A549 (cell line): Measurements from ENCODE around the gene ZSWIM9. TPM values are rescaled to one million over a fixed set of nuclear protein-coding genes. Genes with fewer than 3 reads are reported as not detected.

Source experiments
- ATAC-seq, 2 experiments: fragments of 200-7000 bp in 1 of 2; fragments of >200 bp in 1 of 2; cut with Nextera tagmentation in 1 of 2; cut with Tn5 transposase in 1 of 2; 3 replicates each; pipeline versions ENCODE4 v1.8.0 to v1.9.1; 2018 to 2020; ENCODE audit warnings: mild to moderate bottlenecking in 1 of 2, moderate library complexity in 1 of 2
- CTCF ChIA-PET: fragments of 300-600 bp; sonication (Branson Sonifier 250); formaldehyde crosslinking; extraction: SDS; loops from one replicate; lab custom pipeline; 2021; ENCODE audit warnings: antibody characterized with exemption, inconsistent platforms; lab: Yijun Ruan, JAX
- POLR2A ChIA-PET: fragments of 350-600 bp; formaldehyde crosslinking; extraction: SDS; loops from one replicate; lab custom pipeline; 2021; ENCODE audit warnings: antibody characterized with exemption, inconsistent platforms; lab: Yijun Ruan, JAX
- DNase-seq, 2 experiments: peaks; one replicate each; pipeline versions ENCODE4 v3.0.0 to v3.0.0-alpha.2; 2011 to 2016; ENCODE audit warnings: low read depth in 1 of 2, low spot score in 1 of 2
- FAIRE-seq: peaks from 2 replicates; lab custom pipeline; 2011; peaks lifted over from hg19 to GRCh38; lab: Jason Lieb, UNC
- H3K27ac ChIP-seq, 2 experiments: fragments of >200 bp; sonication (Bioruptor Twin); formaldehyde crosslinking; 3 replicates each; pipeline ENCODE4 v1.5.1; 2016 to 2017
- H3K4me1 ChIP-seq: fragments of >200 bp; sonication (Bioruptor Twin); formaldehyde crosslinking; 3 replicates; pipeline ENCODE4 v1.6.1; 2016
- H3K4me2 ChIP-seq: fragments of >200 bp; sonication (Bioruptor Twin); formaldehyde crosslinking; 3 replicates; pipeline ENCODE4 v1.6.1; 2016
- H3K4me3 ChIP-seq: fragments of >200 bp; sonication (Bioruptor Twin); formaldehyde crosslinking; 3 replicates; pipeline ENCODE4 v1.5.1; 2016
- H3K9me3 ChIP-seq: fragments of >200 bp; sonication (Bioruptor Twin); formaldehyde crosslinking; 3 replicates; pipeline ENCODE4 v1.6.1; 2016
- CBX2 ChIP-seq: fragments of 200-600 bp; sonication (generic); IDR thresholded peaks from 2 replicates; pipeline ENCODE4 v1.6.1; 2016; ENCODE audit warnings: low read depth, mild to moderate bottlenecking, borderline replicate concordance
- CBX8 ChIP-seq: fragments of 200-600 bp; sonication (generic); IDR thresholded peaks from 2 replicates; pipeline ENCODE4 v1.6.1; 2016
- CHD4 ChIP-seq: fragments of 200-600 bp; sonication (generic); IDR thresholded peaks from 2 replicates; pipeline ENCODE4 v1.6.1; 2016; ENCODE audit warnings: antibody characterized with exemption, mild to moderate bottlenecking, borderline replicate concordance
- ESRRA ChIP-seq: fragments of 150-350 bp; IDR thresholded peaks from 2 replicates; pipeline ENCODE4 v1.6.1; 2014; ENCODE audit warnings: mild to moderate bottlenecking, low read length, borderline replicate concordance
- FOSB ChIP-seq: fragments of 250-450 bp; sonication (Bioruptor Pico); IDR thresholded peaks from 2 replicates; pipeline ENCODE4 v1.5.0; 2020; ENCODE audit warnings: mild to moderate bottlenecking, moderate library complexity
- FOXS1 ChIP-seq: fragments of 250-450 bp; sonication (Bioruptor Pico); IDR thresholded peaks from 2 replicates; pipeline ENCODE4 v1.5.0; 2020; ENCODE audit warnings: mild to moderate bottlenecking, moderate library complexity
- HEYL ChIP-seq: fragments of 250-450 bp; sonication (Bioruptor Pico); IDR thresholded peaks from 2 replicates; pipeline ENCODE4 v1.8.0; 2021; ENCODE audit warnings: mild to moderate bottlenecking, moderate library complexity
- HOXA7 ChIP-seq: fragments of 250-450 bp; sonication (Bioruptor Pico); IDR thresholded peaks from 2 replicates; pipeline ENCODE4 v1.5.0; 2020; ENCODE audit warnings: mild to moderate bottlenecking, moderate library complexity
- HOXB13 ChIP-seq: fragments of 250-450 bp; sonication (Bioruptor Pico); IDR thresholded peaks from 2 replicates; pipeline ENCODE4 v1.5.0; 2020; ENCODE audit warnings: low read depth, mild to moderate bottlenecking, moderate library complexity
- JUN ChIP-seq, 2 experiments: fragments of >200 bp; sonication (Bioruptor Twin); formaldehyde crosslinking; IDR thresholded peaks; 2 replicates in 1 of 2; 3 replicates in 1 of 2; pipeline ENCODE4 v1.6.1; 2016 to 2017
- KDM1A ChIP-seq: fragments of 200-600 bp; sonication (generic); IDR thresholded peaks from 2 replicates; pipeline ENCODE4 v1.6.1; 2016; ENCODE audit warnings: low read depth, mild to moderate bottlenecking
- MAFK ChIP-seq: fragments of 450-650 bp; IDR thresholded peaks from 2 replicates; pipeline ENCODE4 v1.6.1; 2014; ENCODE audit not compliant: partially characterized antibody
- MAX ChIP-seq: IDR thresholded peaks from 2 replicates; pipeline ENCODE4 v1.6.1; 2012
- PBX3 ChIP-seq: IDR thresholded peaks from 2 replicates; pipeline ENCODE4 v1.6.1; 2012
- PHF8 ChIP-seq: fragments of 200-600 bp; sonication (generic); IDR thresholded peaks from 2 replicates; pipeline ENCODE4 v1.6.1; 2016; ENCODE audit warnings: low read depth, mild to moderate bottlenecking, antibody characterized with exemption, moderate library complexity, borderline replicate concordance
- POLR2A ChIP-seq: IDR thresholded peaks from 2 replicates; pipeline ENCODE4 v1.6.1; 2012; ENCODE audit warnings: mild to moderate bottlenecking, low read length
- RAD21 ChIP-seq, 2 experiments: fragments of >200 bp in 1 of 2; sonication (Bioruptor Twin) in 1 of 2; formaldehyde crosslinking in 1 of 2; IDR thresholded peaks in 1 of 2; conservative IDR thresholded peaks in 1 of 2; 2 replicates in 1 of 2; 3 replicates in 1 of 2; pipeline ENCODE4 v1.6.1; 2012 to 2018; ENCODE audit warnings: inconsistent platforms in 1 of 2
- RARB ChIP-seq: fragments of 250-450 bp; sonication (Bioruptor Pico); IDR thresholded peaks from 2 replicates; pipeline ENCODE4 v1.8.0; 2021; ENCODE audit warnings: mild to moderate bottlenecking, moderate library complexity
- RCOR1 ChIP-seq: fragments of 150-350 bp; IDR thresholded peaks from 2 replicates; pipeline ENCODE4 v1.6.1; 2014; ENCODE audit warnings: antibody characterized with exemption, low read length, low read depth
- RFX5 ChIP-seq: fragments of 450-650 bp; IDR thresholded peaks from 2 replicates; pipeline ENCODE4 v1.7.1; 2014; ENCODE audit warnings: antibody characterized with exemption, mild to moderate bottlenecking, moderate library complexity
- SMC3 ChIP-seq: fragments of >200 bp; sonication (Bioruptor Twin); formaldehyde crosslinking; IDR thresholded peaks from 3 replicates; pipeline ENCODE4 v1.6.1; 2018; ENCODE audit warnings: inconsistent platforms
- TFCP2L1 ChIP-seq: fragments of 250-450 bp; sonication (Bioruptor Pico); IDR thresholded peaks from 2 replicates; pipeline ENCODE4 v1.5.0; 2021; ENCODE audit warnings: mild to moderate bottlenecking
- TP53 ChIP-seq: fragments of 250-450 bp; sonication (Bioruptor Pico); IDR thresholded peaks from 2 replicates; pipeline ENCODE4 v1.5.0; 2021; ENCODE audit warnings: mild to moderate bottlenecking, moderate library complexity
- ZNF302 ChIP-seq: fragments of 250-450 bp; sonication (Bioruptor Pico); IDR thresholded peaks from 2 replicates; pipeline ENCODE4 v1.9.0; 2021; ENCODE audit warnings: inconsistent platforms, mild to moderate bottlenecking, moderate library complexity
- WGBS: methylation state at CpG from one replicate; pipeline ENCODE4 v1.1.6; 2017; ENCODE audit errors: missing lambda C conversion rate; 5-methylcytosine and 5-hydroxymethylcytosine counted together
- polyA minus RNA-seq: library from RNA; depleted of rRNA, polyadenylated mRNA; stranded (reverse); fragments of >200 nt; gene quantifications from 2 replicates; pipeline ENCODE4 v1.2.3, GENCODE V29; 2011; rRNA and poly(A)+ RNA removed
- polyA plus RNA-seq, 4 experiments: library from polyadenylated mRNA; depleted of rRNA in 3 of 4; stranded (reverse); fragments of >200 nt; fragmentation: RNase III in 1 of 4; extraction: RNeasy Plus Mini Kit Qiagen cat#74134 plus additional on column Dnase treatment in 1 of 4; gene quantifications; 2 replicates in 3 of 4; 3 replicates in 1 of 4; pipeline ENCODE4 v1.2.3, GENCODE V29; 2011 to 2017
- TF ChIP-seq, protein P1 (sequence below): IDR thresholded peaks from 2 replicates; pipeline ENCODE4 v1.6.1; 2012; ENCODE audit warnings: low read depth, borderline replicate concordance
- TF ChIP-seq, protein P2 (sequence below): fragments of >200 bp; sonication (Bioruptor Twin); formaldehyde crosslinking; IDR thresholded peaks from 3 replicates; pipeline ENCODE4 v1.5.1; 2016

ZSWIM9 gene
- polyA plus RNA-seq (2011; rRNA removed) = 0.97 and 1.2 TPM in 2 replicates
- polyA plus RNA-seq (2012; cell fraction: cytosol; rRNA removed) = 3.2 and 4.0 TPM in 2 replicates
- 2.7 and 6.6 TPM in 2 replicates for polyA plus RNA-seq (2012; cell fraction: nucleus; rRNA removed)
- 11.7 to 15.9 TPM (median 13.4 TPM) in 3 replicates for polyA plus RNA-seq (2017; fragmentation: RNase III; extraction: RNeasy Plus Mini Kit Qiagen cat#74134 plus additional on column Dnase treatment)
- polyA minus RNA-seq = 0.33 and 0.39 TPM in 2 replicates

DNA sequence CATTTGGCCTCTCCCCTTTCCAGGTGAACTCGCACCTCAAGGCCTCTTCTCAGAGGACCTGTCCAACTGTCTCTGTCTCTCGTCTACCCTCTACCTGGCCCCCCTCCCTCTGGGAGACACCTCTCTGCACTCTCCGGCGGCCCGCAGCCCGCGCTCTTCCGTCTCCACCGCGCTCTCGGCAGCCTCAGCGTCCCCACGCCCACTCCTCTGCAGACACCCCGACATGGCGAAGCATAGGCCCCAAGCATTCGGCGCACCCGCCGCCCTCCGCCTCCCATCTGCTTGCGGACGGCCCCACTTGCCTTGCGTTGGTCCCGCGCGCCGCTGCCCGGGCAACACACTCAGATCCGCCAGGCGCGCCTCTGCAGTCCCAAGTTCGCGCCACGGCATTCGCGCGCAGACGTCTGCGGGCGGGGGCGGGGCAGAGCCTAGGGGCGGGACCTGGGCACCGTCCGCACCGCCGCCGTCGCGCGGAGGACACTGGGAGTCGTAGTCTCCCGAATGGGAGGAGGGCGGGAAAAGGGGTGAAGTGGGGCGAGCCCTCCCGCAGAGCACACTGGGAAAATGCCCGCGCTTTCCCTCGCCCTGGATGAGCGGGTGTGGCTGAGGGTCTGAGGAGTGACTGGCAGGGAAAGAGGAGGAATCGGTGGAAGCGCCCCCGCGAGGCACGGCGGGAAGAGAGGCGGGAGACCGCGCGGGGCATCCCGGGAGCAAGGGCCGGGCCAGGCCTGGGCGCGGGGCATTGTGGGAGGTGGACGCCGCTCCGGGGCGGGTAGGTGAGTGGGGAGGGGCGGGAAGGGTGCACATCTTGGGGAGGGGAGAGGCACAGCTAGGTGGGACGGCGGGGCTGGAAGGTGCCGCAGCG, at the start of gene ZSWIM9, which contains the start of gene LIG1:
ZSWIM9 (plus strand) TSS at position 742 of the 865 bp plus-strand sequence. CDS start 1,123 bp downstream, outside the sequence.
LIG1 (minus strand) TSS at position 406 of the 865 bp plus-strand sequence. CDS start 4,778 bp downstream, outside the sequence.
- ChIA-PET POLR2A (interaction anchor here (0.6 to 1.3 kb wide), 9 partner anchors 12 to 90 kb away, joined by 3 to 17 read pairs (median 3); partner anchors contain the start of genes CARD8 and PLA2G4C), CTCF (interaction anchor here (0.8 to 1.5 kb wide), 8 partner anchors 10 to 62 kb away, joined by 3 to 5 read pairs (median 4); no protein-coding TSS in a partner anchor)
- Histone ChIP-seq H3K4me2 (peak within 1 kb of the TSS; percentile 93), H3K9me3 (no peaks in the 10 kb centered on the region), H3K4me3 (peak within 1 kb of the TSS; percentile 94), H3K4me1 (peaks cover 14% of the 10 kb centered on the region; the same call in 2 of the 3 replicates), H3K27ac (peak within 1 kb of the TSS; percentile 92 to 93)
- WGBS = 1% methylated on average over 38 of the region's 82 CpGs
- ATAC-seq = peak; percentile 88 to 94
- TF ChIP-seq TFCP2L1 (CRISPR knock-in tag) (peak; percentile 51; the same call in 1 of the 2 replicates), POLR2A (peak; percentile 80), MAX (peak; percentile 83), FOXS1 (CRISPR knock-in tag) (no peak), JUN (IDR thresholded peaks at IDR 0.05) (peak in 1 of 2 experiments; percentile 65; a peak in 2 of 5 replicates), HEYL (CRISPR knock-in tag) (no peak), PHF8 (peak; percentile 60), ESRRA (no peak), HOXB13 (no peak), RARB (CRISPR knock-in tag) (no peak), TP53 (CRISPR knock-in tag) (peak; percentile 66; the same call in 1 of the 2 replicates), PBX3 (peak; percentile 28; the same call in 1 of the 2 replicates)
- TF ChIP-seq, protein P1, sequence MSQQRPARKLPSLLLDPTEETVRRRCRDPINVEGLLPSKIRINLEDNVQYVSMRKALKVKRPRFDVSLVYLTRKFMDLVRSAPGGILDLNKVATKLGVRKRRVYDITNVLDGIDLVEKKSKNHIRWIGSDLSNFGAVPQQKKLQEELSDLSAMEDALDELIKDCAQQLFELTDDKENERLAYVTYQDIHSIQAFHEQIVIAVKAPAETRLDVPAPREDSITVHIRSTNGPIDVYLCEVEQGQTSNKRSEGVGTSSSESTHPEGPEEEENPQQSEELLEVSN = peak; percentile 75; the same call in 1 of the 2 replicates
- TF ChIP-seq, protein P2, sequence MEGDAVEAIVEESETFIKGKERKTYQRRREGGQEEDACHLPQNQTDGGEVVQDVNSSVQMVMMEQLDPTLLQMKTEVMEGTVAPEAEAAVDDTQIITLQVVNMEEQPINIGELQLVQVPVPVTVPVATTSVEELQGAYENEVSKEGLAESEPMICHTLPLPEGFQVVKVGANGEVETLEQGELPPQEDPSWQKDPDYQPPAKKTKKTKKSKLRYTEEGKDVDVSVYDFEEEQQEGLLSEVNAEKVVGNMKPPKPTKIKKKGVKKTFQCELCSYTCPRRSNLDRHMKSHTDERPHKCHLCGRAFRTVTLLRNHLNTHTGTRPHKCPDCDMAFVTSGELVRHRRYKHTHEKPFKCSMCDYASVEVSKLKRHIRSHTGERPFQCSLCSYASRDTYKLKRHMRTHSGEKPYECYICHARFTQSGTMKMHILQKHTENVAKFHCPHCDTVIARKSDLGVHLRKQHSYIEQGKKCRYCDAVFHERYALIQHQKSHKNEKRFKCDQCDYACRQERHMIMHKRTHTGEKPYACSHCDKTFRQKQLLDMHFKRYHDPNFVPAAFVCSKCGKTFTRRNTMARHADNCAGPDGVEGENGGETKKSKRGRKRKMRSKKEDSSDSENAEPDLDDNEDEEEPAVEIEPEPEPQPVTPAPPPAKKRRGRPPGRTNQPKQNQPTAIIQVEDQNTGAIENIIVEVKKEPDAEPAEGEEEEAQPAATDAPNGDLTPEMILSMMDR = no peak
- peak; percentile 49 for FAIRE-seq
- DNase-seq = peak; percentile 97 to 99

GRCh38 chr19:48121066-48121465, 49.4 kb upstream of the ZSWIM9 start:
- Histone ChIP-seq H3K27ac (no peak overlapping the region), H3K4me1 (no peaks in the 10 kb centered on the region), H3K4me2 (no peak overlapping the region), H3K9me3 (no peaks in the 10 kb centered on the region), H3K4me3 (no peak overlapping the region)
- no peak for DNase-seq
- no peak for ATAC-seq
- 97% methylated on average over 14 of the region's 14 CpGs for WGBS
- POLR2A ChIA-PET = no interaction called here
- CTCF ChIA-PET = interaction anchor here (0.7 to 10.4 kb wide), 2 partner anchors 12 to 73 kb away, joined by 5 to 111 read pairs; partner anchors contain the start of gene PLA2G4C
- no peak for FAIRE-seq
- TF ChIP-seq HOXA7 (CRISPR knock-in tag) (no peak), ESRRA (no peak), PBX3 (no peak), SMC3 (no peak), RAD21 (conservative IDR thresholded peaks at IDR 0.05 in 1 of 2, IDR thresholded peaks at IDR 0.05 in 1 of 2) (no peak), CBX2 (no peak), JUN (IDR thresholded peaks at IDR 0.05) (no peak), FOSB (no peak), CBX8 (no peak), RARB (CRISPR knock-in tag) (no peak), KDM1A (no peak), HOXB13 (no peak), RCOR1 (no peak), ZNF302 (no peak), RFX5 (no peak), MAFK (no peak), CHD4 (no peak), PHF8 (no peak)
- TF ChIP-seq, protein P2 = no peak
